Activated CD4-positive, alpha-beta T cell treated with anti-CD3 and anti-CD28 coated beads, Interleukin-2, amount 50 U/mL, for 24 hours (primary cell): ENCODE data around the gene SH3RF2.
"Not testable (repeated sequence)": the region's sequence is repeated elsewhere in the genome, so short reads cannot be mapped to it uniquely, and the experiment has no call there.

Experiments used
- DNase-seq, 2 donors: peaks; one replicate each; pipeline ENCODE4 v3.0.0-alpha.2; 2020; ENCODE audit warnings: low read depth in 1 of 2, low spot score in 1 of 2

The SH3RF2 gene

DNA sequence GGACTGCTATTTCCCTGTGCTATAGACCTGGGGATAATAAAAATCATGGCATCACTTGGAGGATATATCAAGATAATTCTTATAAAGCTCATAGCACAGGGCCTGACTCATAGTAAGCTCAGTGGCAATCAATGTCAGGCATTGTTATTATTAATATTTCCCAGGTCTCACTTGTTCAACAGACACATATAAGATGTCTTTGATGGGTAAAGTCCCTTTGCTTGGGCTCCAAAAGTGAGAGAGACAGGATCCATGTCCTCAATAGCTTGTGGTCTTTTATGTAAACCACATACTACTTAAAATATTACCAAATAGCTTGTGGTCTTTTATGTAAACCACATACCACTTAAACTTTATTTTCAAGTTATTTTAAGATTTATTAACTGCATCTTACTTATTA, 11.2 kb downstream of the SH3RF2 start:
- DNase-seq: no peak

DNA sequence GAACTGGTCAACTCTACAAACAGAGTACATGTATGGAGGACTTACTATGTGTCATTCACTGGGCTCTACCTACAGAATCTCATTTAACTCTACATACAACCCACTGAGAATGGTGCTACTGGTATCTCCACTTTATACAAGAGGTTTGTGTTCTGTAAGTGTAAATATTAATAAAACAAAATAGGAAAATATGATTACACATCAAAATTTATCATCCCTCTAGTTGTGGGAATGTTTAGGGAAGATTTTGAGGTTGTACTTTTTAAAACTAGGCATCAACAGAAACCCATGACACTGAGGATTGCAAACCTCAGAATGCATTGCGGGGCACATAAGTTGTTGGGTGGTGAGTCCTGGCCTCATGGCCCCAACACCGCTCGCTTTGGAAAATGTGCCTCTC, 11.7 kb downstream of the SH3RF2 start:
- DNase-seq: no peak

DNA sequence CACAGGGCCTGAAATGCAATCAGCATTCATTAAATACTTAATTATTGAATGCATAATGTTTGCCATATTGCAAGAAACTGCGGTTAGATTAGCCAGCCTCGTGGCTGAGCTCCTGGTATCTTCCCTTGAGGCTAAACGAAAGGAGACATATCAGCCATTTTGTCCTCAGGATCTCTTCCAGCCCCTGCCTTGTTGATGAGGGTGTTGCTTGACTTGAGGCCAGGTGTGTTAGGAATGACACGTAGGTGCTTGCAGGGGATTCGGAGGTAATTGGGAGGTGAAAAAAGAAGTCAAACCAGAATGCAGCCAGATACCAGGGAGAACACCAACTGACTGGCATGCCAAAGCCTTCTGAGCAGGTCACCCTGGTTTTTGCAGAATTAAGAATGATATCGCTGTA, 12.5 kb downstream of the SH3RF2 start:
- no peak for DNase-seq

DNA sequence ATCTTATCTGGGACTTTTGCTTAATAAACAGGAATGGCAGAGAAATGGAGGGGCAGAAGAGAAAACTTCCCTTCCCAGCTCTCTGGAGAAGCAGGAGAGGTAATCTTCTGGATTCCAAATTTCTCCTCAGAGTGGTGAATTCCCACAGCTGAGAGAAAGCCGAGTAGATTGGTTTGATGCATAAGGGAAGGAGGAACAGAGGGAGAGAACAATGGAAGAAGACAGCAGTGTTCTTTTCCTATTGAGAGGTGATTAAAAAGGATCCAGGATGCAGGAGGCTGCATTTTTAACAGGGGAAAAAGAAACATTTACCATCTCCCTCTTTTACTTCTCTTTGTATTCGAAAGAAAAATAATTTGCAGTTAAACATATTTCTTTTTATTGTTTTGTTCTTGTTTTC, 13.1 kb downstream of the SH3RF2 start:
- DNase-seq: no peak

DNA sequence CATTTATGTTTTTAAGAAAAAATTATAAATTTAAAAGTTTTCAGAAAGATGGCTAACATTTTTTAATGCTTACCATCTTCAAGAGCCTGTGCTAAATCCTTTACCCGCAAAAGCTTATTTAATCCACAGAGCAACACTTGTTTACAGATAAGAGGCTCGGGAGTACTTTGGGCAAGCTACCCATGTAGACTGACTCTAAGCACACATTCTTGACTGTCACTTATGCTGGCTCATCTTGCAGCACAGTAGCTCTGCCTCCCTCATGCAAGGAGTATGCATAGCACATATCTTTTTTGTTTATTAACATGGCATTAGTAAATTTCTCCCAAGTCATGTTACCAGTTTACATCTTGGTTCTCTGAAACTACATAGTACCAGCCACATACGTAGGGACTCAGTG, 14.7 kb downstream of the SH3RF2 start:
- DNase-seq: no peak

DNA sequence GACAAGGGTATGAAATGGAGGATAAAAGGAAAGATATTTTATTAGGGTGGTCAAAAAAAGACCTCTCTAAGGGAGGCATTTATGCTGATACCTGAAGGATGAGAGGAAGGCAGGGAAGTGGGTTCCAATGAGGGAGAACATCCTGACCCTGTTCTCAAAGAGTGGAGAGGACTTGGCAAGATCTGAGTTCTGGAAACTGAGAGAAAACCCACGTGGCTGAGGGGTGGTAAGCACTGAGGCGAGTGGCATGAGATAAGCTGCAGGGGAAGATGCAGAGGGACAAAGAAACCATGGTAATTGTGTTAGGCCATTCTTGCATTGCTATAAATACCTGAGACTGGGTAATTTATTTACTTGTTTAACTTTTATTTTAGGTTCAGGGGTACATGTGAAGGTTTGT, 16.8 kb downstream of the SH3RF2 start:
- DNase-seq: no peak

DNA sequence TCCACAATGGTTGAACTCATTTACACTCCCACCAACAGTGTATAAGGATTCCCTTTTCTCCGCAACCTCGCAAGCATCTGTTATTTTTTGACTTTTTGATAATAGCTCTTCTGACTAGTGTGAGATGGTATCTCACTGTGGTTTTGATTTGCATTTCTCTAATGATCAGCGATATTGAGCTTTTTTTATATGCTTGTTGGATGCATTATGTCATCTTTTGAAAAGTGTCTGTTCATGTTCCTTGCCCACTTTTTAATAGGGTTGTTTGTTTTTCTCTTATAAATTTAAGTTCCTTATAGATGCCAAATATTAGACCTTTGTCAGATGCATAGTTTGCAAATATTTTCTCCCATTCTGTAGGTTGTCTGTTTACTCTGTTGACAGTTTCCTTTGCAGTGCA, 17.8 kb downstream of the SH3RF2 start:
- DNase-seq: not testable (repeated sequence)

DNA sequence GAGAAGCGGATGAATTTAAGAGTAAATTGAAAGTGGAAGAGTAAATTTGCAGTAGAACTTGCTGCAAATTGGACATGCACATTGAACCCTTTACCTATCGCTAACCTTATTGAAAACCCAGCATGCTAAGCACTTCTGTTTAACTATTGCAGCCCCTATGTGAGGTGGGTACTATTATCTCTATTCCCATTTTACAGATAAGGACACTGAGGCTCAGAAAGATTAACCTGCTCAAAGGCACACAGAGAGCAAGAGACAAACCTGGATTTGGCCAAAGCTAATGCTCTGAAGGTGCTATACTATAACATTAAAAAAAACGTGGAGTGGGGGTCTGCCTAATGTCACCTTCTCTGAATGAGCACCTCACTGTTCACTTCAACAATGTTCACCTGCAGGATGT, 21.0 kb downstream of the SH3RF2 start:
- DNase-seq: no peak

DNA sequence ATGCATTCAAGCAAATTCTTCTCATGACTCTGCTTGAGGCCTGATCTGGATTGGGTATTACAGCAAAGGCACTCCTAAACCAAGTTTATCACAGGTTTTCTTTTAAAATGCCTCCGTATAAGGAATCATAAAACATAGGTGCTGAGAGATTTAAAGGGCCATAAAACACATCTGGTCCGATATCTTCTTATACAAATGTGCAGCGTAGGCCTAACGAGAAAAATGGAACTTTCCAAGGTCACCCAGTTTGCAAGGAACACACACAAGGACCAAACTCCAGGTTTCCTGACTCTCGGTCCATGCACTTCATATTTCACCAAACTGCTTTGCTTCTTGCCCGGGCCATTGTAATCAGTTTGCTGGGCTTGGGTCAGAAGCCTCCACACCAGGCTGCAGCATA, 22.1 kb downstream of the SH3RF2 start:
- DNase-seq: no peak

DNA sequence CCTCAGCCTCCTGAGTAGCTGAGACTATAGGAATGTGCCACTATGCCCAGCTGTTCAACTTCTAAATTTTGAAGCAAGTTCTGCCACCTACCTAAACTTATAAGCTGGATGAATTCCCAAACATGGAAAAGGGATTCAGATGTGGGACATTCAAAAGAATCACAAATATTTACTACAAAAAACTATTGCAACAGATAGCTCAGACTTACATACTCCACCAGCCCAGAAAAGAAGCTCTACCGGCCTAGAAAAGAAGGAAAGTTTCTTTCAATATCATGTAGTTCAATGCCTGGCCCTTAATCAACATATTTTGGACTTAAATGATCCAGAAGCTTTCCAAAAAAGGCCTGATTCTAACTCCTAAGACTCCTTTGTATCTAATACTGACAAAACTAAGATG, 23.8 kb downstream of the SH3RF2 start:
- no peak for DNase-seq

DNA sequence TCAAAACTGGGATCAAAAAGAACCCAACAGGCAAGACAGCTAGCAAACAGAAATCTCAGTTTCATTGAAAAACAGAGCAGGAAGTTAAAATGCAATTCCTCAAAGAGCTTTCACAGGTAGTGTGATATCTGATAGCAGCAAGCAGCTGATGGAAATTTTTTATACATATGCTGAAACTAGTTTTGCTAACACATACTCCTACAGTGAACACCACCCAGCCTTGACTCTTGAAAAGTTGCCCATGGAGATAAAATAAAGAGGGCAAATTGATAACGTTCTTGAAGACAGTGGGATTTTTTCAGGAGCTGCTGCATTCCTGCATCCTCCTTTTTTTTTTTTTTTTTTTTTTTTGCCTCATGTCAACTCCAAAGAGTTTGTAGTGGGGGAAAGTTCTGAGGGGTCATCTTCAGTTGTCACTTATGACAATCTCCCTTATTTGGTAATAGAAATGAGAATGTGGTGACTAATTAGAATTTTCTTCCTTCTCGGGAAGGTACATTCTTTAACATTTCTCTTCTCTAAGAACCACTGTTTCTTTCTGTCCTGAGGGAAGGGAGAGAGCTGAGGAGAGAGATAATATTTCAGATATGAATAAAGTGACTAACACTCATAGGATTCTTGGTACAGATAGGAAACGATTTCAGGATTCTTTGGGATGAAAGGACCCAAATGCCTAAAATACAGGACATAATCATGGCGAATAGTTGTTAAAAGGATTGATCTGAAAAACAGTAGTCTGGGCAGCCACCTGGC, 24.6 kb downstream of the SH3RF2 start:
- DNase-seq: no peak

DNA sequence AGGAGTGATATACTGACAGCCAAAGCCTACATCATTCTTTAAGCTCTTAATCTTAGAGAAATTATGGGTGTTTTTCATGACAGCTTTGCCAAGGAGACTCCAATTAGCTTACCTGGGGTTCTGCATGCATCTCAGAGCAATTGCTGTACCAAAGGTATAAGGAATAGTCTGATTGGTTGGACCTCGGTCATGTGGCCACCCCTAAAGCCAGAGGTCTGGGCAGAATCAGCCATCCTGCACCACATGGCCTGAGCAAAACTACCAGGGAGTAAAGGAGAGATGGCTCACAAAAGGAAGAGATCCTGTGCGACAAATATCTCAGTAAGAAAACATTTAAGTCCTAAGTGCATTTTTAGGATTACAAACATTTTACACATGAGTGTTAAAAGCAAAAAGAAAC, 25.6 kb downstream of the SH3RF2 start:
- DNase-seq: no peak

DNA sequence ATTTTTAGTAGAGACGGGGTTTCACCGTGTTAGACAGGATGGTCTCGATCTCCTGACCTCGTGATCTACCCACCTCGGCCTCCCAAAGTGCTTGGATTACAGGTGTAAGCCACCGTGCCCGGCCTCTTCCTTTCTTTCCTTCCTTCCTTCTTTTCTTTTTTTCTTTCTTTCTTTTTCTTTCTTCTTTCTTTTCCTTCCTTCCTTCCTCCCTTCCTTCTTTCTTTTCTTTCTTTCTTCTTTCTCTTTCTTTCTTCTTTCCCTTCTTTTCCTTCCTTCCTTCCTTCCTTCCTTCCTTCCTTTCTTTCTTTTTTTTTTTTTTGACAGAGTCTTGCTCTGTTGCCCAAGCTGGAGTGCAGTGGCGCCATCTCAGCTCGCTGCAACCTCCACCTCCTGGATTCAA, 27.6 kb downstream of the SH3RF2 start:
- not testable (repeated sequence) for DNase-seq

DNA sequence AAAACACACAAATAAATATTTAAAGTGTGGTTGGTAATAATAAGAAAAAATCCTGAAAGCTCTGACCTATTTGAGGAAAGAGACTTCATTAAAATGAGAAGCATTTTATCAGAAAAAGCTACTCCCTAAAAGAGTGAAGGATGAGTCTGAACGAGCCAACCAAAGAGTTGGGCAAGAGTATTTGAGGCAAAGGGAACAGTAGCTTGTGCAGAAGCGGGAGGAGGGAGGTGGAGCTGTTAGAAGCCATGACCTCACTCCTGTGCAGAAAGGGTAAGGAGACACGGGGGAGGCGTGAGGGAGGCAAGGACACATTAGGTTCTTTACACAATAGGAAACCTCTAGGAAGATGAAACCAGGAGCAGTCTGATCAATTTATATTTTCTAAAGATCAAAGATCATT, 29.4 kb downstream of the SH3RF2 start:
- DNase-seq: no peak

DNA sequence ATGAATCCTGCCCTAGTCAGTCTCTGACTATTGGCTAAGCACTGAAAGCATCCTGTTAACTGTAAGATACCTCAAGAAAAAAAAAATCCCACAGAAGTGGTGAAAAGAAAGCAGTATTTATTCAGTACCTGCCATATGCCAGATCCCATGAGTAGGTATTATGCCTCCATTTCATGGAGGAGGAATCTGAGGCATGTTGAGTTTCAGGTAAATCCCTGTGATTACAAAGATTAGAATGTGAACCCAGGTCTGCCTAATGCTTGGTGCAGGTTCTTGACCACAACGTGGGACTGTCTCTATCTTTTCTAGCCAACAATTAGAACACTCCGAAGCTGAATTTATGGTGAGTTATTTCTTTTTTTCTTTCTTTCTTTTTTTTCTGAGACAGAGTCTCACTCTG, 30.9 kb downstream of the SH3RF2 start:
- no peak for DNase-seq

DNA sequence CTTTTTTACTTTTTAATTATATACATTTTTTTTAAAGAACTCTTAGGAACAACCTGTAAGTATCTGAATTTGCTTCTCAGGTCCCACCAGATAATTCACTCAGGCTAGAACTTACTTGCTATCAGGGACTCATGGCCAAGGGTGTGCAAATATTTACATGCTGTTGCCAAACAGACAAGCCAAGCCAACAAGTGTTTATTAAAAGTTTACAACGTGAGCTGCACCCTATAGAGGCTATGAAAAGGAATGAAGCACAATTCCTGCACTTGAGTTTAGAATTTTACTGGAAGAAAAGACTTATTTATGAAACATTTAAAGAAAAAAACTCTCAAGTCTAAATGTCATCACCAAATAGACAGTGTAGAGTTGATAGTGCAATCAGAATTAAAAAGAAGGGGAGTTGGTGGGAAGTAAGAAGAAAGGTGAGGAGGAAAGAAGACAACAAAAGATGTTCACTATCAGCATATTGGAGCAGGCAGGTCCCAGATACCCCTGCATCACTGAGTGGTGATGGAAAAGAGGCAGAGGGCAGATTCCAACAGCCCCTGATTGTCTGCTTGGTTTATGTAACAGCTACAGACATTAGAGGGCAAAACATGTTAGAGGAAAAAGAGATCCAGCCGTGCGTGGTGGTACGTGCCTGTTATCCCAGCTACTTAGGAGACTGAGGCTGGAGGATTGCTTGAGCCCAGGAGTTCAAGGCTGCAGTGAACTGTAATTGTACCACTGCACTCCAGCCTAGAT, 32.8 kb downstream of the SH3RF2 start:
- DNase-seq: no peak

DNA sequence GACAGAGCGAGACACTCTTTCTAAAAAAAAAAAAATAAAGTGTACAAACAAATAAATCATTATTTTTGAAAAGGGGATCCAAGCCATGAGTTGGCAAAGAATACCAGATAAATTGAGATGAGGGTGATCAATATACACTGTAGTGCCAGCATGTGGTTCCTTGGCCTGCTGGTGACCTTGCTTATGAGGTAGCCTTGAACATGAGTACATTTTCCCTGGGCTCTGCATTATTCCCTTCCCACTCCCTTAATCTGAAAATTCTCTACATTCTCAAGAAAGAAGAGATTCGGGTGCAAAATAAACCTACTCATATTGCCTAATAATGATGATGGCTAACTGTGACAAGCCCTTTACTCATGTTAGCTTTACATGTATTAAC, 33.3 kb downstream of the SH3RF2 start:
- no peak for DNase-seq

DNA sequence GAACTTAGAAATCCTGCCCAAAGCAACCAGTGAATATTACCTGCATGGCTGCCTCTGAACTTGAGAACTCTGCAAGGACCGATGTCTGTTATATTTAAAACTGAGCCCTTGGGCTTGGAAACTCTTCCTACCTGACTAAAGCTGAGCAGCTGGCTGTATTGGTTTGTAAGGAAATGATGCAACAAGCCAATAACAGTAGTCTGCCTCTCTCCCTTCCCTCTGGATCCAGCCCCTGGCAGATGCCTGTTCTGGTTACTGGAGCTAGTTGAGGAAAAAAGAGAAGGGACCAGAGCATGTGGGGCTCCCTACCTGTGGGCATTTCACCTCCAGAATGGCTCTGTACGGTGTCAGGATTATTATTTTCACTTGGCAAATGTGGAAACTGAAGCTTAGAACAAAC, 34.7 kb downstream of the SH3RF2 start:
- DNase-seq: no peak

DNA sequence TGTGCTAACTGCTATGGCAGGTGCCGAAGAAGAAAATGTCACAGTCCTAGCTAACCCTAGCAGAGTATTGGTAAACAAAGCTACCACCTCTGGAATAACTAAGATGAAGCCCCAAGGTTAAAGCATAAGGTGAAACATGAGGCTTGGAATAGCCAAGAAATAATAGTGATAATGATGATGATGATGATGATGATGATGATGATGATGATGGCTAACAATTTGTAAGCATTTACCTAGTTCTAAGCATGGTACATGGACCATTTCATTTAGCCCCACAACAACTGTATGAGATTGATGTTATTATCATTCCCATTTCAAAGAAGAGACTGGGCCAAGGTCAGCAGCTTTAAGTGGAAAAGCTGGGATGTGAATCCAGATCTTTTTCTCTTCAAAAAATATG, 35.3 kb downstream of the SH3RF2 start:
- no peak for DNase-seq

DNA sequence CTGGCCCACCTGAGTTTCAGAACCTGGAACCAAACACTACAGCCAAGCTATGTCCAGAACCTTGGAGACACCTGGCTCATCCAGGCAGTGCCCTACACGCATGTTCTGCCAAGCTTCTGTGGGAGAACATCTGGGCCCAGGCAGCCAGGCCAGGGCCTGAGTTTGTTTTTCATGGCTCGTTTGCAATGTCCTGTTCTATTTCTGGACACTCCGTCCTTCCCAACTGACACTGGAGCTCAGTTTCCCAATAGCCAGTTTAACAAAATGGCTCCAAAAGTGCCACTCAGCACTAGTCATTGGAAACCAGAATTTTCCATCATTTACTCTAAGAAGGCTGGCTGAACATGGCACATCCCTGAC, 38.6 kb downstream of the SH3RF2 start:
- DNase-seq: no peak

DNA sequence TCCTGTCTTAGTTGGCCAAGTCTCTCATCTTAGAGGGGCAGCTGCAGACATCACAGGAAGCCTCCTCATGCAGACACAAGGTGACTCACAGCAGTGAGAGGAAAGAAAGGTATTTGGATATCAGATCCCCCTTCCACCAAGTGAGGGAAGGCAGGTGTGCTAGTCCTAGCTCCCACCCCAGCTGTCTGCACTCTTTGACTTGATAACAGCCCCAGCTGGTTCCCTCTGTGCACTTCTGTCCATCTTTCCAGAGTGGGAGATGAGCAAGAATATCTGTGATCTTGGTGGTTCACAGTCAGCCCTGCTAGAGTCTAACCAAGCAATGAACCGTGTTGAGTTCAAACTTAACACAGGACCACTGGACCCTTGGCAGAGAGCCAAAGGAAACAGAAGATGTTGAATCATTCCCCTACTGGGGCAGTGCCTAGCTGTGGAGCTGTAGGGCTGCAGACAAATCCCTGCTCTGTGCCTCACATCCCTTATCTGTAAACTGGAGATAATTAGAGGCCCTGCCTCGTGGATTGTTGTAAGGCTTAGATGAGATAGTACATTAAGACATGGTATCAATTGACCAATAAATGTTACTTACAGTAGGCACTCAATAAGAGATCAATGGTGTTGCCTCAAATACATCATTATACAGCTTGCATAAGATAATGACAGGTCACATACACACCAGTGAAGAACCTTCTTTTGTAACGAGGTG, 39.1 kb downstream of the SH3RF2 start:
- DNase-seq: no peak

DNA sequence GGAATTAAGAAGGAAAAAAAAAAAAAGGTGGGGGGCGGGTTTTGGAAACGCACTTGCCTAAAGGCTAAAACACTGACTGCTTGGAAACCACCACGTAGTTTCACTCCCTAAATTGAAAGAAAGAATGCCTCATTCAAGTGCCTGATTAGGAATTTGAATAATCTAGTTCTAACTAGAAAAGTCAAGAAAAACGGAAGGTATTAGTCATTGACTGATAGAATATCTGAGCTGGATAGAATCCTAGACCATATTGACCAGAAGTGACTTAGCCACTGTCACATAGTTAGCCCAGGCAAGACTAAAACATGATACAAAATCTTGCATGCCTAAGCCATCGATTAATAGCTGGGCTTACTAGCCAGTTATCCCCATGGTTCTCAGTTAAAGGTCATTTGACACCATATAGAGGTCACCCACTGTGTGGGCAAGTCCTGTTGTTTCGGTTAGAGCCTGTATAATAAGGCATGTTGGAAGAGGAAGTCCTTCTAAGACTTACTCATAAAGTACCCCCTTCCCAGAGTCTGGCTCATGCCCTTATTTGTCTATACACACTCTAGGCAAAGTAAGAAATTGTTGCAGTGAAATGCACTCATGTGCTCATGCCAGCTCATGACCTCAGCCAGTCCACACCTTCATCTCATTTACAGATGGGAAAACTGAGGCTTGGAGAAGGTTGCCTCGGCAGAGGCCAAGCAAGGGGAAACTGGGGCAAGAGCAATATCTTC, 40.2 kb downstream of the SH3RF2 start:
- no peak for DNase-seq
